Activated CD4-positive, alpha-beta T cell treated with anti-CD3 and anti-CD28 coated beads, Interleukin-2, Interleukin-6, amounts not matched to agents 100 ng/mL and 50 ng/mL, durations not matched to agents 16 hours and 8 hours (primary cell): ENCODE measurements around the gene BMI1.

Experiments
- DNase-seq: peaks from one replicate; pipeline ENCODE4 v3.0.0-alpha.2; 2020

BMI1 gene

DNA sequence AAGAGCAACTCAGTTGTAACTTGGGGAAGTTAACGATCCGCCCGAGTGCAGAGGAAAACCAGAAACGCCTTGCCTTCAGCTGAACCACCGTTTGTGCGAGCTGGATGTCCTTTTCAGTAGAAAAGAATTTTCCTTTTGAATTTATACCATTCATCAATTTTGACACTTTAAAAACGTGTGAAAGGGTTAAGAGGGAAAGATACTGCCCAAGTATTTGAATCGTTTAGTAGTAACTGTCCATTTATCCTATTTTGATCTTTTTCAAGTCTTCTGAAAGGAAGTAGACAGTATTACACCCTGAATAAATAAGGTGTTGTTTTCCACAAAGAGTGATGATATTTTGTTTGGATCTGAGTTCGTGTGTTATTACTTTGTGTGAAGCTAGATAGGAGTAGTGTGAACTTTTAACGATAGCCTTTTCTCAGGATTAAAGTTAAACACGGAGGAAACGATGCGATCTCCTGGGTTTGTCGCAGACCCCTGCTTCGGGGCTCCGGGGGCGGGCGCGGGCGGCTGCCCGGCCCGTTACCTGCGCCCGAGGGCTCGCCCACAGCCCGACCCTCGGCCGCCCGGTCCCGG lies 830 bp upstream of the BMI1 start:
- DNase-seq, result no peak

DNA sequence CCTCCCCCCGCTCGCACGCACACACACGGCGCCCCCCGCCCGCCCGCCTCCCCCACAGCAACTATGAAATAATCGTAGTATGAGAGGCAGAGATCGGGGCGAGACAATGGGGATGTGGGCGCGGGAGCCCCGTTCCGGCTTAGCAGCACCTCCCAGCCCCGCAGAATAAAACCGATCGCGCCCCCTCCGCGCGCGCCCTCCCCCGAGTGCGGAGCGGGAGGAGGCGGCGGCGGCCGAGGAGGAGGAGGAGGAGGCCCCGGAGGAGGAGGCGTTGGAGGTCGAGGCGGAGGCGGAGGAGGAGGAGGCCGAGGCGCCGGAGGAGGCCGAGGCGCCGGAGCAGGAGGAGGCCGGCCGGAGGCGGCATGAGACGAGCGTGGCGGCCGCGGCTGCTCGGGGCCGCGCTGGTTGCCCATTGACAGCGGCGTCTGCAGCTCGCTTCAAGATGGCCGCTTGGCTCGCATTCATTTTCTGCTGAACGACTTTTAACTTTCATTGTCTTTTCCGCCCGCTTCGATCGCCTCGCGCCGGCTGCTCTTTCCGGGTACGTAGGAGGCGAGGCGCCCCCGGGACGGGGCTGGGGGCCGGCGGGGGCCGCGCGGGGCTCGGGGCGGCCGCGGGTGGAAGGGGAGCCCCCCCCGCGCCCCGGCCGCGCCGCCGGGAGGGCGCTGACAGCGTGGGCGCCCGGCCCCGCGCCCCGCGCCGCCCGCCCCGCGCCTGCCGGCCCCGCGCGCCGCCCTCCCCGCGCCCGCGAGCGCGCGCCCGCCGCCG lies 441 bp downstream of the BMI1 start:
- DNase-seq, result peak; percentile 68

DNA sequence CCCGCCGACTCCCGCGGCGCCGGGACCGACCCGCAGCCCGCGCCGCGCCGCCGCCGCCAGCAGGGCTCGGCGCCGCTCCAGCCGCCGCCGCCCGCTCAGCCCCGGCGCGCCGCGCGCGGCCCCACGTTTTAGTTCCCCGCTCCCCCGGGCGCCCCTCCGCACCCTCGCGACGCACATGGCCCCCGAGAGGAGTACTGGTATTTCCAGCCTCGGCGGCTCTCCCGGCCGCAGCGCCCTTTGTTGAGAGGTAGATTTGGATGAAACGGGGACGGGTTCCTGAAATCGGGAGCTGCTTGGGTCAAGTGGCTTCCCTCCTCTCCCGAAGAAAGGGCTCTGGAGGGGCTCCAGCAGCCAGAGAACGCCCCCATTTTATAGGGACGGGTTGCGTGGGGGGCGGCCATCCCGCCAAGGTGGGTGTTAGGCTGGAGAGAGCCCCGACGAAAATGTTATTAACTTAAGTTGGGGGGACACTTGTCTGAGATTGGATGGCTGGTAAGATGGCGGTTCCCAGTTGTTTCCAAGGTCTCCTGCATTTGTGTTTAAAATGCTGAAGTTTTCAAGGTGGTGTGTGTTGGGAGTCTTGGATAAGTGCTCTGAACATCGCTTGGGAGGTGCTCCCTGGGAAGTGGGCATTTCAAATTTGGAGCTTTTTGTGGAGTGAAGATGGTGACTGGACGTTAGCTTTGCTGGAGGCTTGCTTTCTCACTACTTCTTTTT lies 1.2 kb downstream of the BMI1 start:
- DNase-seq, result no peak

DNA sequence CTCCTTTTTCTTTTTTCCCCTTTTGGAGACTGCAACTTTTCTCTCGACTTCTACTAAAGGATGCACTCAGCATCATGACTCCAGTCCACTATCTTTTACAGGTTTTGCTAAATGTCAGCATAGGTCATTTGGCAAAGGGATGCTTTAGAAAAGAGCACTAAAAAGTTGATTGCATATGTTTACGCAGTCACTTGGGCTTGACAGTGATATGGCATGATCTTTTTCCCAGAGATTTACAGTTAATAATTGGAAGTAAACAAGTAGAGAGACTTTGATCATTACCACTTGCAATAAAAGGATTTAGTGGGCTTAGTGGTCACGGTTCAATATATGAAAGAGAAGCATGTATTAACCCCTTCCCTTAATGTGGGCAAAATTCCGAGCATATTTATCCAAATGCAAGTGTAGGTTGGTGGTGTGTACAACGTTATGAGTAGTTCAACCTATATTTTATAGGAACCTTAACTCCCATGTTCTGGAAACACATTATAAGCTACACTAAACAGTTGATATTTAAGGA lies 1.8 kb downstream of the BMI1 start:
- DNase-seq, result no peak

DNA sequence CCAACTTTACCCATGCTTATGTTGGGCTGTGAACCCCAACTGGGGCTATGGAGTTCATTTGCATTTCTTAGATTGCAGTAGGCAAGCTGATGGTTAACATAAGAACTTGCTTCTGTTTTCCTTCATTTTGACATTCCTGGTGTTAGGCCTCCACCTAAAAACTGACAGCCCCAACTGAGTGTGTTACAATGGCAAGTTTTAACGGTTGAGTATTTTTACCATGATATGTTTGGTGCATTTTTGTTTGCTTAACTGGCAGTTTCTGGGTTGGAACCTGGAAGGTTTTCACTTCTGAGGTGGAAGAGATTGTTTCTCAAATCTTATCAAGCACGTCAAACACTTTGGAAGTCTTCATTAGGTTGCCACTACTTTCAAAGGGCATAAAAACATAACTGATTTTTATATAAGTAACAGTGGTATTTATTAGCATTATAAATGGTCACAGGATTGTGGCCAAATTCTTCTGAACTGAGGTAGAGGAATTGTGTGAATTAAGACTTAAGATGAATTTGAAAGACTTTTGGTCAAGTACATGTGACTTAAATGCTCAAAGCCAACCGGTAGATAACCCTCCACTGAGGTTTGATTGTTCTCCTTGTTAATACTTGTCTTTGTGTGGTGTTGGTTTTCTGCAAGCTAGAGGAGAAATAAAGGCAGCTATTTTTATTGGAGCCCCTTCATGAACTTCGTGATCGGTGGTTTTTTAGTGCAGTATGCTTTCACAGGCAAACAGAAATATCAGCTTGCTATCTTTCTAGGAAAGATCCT lies 2.8 kb downstream of the BMI1 start:
- no peak for DNase-seq

DNA sequence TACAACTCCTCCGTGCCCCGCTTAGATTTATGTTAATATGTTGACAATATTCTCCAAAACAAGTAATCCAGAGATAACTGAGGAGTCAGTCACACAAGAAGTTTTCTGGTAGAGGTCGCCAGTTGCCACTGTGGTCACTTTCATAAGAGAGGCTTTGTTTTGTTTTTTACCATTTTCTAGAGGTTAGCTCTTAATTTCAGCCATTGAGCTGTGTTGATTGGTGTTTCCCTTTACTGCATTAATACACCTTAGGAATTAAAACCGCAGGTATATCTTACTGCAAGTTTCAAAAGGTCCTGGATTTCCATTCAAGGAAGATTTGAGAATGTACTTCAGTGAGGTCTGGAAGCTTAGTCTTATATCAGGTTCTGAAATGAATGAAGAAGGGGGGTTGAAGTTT lies 3.5 kb downstream of the BMI1 start:
- no peak for DNase-seq

DNA sequence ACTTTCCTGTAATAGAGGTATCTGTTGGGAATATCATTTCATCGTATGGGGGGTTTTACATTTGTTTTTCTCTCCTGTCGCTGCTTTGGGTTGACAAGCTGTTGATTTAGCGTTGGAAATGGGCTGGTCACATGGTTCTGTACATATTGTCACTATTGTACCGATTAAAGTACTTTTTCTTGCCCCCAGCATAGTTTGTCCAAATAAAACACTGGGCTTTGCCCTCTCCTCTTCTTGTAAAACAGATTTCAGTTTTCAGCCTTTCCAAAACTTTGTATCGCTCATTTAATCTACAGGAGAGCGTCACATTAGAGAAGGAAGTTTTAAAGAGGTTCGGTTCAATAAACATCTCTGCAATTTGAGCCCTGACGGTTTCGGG lies 4.0 kb downstream of the BMI1 start:
- no peak for DNase-seq

DNA sequence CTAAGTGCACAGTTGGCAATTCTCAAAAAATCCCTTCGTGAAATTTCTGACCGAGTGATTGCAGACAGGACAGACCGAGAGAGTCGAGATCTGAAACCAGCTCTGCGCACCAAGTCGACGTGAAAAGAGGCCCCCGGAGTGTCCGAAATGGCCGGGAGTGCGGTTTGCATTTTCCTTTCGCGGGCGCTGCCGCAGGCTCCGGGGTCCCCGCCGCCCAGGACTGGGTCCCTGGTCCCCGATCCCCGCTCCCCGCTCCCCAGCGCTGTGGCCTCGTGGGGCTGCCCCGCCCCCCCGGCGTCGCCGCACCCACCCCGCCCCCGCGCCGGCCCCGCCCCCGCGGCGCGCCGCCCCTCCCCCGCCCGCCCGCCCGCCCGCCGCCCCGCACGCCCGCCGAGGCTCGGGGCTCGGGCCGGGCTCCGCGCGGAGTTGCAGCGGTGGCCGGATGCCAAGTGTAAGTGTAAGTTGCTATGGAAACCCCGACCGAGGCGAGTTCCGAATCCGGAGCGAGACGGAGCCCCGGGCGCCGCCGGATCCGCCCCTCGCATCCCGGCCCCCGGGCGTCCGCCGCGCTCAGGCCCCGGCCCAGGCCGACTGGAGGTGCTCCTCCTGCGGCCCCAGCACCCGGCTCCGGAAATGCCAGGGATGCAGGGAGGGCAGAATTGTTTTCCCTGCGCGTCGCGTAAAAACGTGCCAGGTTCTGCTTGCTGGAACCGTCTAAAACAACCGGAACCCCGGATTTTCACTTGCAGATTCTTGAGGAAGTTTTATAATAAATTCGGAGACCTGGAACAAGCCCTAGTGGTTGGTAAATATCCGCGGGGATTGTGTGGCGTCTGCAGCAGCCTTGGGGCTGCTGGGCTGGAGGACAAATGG lies 4.6 kb downstream of the BMI1 start:
- peak; percentile 76 for DNase-seq

DNA sequence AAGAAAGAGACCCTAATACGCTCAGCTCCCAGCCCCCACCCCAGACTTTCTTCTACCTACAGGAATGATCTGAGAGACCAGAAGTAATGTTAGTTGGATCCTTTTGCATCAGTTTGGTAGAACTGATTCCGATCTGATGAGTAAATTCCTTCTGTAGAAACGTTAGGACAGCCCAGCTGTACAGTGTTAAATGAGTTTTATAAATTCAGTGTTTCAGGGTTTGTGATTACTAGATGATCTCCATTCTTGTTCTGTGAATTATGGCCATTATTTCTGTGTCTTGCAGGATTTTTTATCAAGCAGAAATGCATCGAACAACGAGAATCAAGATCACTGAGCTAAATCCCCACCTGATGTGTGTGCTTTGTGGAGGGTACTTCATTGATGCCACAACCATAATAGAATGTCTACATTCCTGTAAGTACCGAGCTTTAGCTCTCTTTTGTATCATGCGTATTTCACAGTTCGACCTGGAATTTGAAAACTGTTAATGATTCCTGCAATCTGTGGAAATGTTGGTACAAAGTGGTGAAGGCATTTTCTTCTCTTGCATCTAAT lies 5.3 kb downstream of the BMI1 start:
- DNase-seq, result no peak

DNA sequence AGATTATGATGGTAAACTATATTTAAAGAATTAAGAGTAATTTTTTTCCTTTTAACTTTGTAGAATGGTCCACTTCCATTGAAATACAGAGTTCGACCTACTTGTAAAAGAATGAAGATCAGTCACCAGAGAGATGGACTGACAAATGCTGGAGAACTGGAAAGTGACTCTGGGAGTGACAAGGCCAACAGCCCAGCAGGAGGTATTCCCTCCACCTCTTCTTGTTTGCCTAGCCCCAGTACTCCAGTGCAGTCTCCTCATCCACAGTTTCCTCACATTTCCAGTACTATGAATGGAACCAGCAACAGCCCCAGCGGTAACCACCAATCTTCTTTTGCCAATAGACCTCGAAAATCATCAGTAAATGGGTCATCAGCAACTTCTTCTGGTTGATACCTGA lies 8.3 kb downstream of the BMI1 start:
- no peak for DNase-seq

DNA sequence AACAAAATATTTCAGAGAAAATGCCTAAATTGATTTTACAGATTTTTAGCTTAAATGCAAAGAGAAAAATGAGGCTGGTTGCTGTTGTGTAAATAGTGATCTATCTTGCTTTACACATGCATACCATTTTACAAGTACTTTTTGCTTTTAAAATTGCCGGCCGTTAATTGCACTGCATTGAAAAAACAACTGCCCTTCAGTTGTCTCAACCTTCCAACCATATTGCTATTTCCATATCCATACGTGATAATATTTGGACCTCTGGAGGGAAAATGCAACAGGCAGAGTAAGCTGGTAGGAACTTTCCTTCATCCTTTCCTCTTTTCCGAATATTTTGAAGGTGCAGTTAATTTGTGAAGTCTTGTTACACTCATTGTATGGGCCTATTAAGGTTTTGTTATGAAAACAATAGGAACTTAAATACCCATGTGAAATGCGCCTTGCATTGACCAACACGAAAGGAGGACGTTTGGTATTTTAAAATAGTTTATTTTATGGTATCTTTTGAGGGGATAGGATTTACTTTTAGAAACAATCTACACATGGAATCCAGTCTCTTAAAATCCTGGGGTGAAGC lies 11.3 kb downstream of the BMI1 start:
- DNase-seq, result no peak

DNA sequence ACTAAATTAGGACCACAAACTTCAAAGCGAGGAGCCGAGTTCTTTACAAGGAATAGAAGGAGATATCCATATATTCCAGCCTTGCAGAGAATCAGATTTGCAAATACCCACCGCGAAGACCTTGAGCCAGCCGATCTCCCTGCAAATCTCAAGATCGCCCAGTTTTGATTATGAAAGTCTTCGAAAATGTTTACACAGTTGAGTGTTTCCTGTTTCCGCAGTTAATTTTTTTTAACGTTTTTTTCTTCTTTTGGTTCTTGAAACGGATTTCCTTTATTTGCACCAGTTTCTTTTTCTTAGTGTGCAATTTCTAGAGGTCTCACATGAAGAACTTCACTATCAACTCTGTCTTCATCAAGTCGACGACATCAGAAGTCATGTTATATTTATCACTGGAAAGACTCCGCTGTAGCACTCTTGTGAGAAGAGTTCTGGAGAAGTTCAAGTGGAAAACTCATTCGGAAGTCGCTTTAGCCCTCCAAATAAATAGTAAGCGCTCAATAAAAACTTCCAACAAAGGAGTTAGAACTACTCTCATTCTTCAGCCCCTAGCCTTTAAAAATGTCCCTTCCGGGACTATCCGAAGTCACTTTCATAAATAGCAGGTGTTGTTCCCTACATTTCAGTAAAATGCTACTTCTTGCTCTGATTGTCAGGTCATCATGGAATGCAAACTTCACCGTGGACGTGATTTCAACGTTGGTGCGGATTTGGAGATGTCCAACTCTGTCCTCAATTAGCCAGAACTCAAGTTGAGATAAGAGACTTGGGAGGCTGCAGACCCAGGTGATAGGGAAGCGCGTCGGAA lies 12.5 kb downstream of the BMI1 start:
- peak; percentile 58 for DNase-seq

DNA sequence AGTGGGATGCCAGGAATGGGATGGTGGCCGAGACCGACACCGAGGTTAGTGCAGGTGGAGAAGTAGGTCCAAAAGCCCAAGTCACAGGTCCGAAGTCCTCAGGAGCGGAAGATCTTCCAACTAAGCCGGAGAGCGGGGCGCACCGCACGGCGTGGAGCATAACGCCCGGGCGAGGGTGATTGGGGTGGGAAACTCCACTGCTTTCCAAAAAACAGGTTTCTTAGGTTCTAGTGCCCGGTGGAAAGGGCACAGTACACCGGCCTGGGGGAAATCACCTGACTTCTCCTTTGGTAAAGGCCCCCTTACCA lies 13.0 kb downstream of the BMI1 start:
- DNase-seq, result no peak

DNA sequence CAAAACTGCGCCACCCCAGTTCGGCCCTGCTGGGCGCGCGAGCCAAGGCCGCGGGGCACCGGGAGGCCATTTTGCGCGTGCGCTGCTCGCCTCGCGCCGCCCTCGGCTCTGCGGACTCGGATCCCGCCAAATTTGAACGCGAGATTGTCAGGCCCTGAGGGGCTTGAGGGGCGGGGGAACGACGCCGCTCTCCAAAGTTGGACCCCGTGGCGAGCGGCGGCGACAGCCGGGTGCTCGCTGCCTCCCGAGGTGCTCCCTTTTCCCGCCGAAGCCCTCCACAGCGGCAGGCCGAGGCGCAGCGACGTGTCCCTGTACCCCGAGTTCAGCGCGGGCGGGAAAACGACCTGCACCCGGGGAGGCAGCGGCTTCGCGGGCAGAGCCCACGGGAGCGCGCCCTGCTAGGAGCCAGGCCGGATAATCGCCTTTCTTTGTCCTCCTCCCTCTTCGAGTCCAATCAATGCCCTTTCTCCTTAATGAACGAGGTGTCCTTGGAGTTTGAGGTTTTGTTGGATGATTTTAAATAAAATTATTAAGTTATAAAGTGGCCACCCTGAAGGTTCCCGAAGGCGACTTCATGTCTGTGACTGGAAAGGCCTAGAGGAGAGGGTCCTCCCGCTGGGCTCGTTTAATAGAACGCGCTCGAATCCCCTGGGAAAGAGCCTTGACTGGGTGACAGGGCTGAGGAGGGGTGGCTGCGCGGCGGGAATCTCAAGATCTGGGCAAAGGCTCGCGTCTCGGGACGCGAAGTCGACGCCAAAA lies 13.7 kb downstream of the BMI1 start:
- DNase-seq, result no peak

DNA sequence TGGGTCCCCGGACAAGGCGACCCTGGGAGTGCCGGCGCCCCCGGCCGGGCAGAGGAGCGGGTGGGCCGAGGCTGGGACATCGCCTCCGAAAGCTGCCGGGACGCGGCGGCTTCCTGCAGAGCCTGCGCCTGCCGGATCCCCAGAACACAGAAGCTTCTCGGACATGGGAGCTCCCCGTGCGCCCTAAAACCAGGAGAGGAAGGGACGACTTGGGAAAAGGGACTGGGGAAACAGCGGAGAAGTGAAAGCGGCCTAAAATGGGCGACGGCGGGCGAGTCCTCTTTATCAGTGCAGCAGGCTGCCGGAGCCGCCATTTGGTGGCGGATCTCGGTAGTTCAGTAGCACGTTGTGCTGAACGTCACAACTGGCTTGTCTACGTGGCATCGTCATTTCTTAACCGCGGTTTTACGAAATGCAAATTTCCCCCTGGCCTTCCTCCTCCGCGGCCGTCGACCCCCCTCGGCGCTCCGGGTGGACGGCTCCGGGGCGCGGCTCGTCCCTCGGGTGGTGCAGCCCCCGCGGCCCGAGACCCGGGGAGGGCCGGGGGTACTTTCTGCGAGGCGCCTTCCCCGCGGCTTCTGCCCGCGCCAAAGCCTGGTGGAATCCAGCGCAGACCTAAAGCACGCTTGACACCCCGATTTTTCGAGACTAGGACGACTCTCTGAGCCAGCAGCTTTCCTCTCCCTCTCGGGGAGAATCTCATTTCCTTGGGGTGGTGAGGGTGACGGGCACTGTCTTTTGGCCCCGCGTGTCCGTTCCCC lies 14.5 kb downstream of the BMI1 start:
- peak; percentile 69 for DNase-seq

DNA sequence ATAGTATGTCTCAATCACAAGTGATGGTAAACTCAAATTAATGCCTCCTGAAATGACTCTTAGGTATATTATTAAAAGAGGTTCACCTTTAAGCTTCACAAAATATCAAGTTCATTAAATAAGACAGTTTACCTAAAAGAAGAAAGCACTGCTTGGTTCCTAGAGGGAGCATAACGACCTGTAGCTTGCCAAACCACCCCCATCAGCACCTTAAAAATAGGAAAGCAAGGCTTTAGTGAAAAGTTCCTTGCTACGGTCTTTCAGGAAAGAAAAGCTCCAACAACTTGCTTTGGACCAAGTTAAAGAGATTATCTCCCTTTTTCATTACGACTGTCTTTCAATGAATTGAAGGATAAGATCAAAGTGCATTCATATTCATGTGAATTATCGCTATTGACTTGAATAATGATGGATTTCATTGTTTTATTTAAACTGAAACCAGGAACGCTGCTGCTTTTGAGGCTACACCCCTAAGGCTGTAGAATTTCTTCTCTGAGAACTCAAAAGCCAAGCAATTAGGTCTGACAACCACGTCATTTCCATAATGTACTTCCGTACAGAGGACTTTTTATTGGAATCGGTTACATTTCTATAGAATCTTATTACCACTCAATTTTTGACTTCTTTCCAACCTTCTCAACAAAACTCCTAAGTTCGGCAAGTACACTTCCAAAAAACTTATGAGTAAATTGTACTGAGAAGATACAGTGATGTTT lies 17.4 kb downstream of the BMI1 start:
- no peak for DNase-seq

DNA sequence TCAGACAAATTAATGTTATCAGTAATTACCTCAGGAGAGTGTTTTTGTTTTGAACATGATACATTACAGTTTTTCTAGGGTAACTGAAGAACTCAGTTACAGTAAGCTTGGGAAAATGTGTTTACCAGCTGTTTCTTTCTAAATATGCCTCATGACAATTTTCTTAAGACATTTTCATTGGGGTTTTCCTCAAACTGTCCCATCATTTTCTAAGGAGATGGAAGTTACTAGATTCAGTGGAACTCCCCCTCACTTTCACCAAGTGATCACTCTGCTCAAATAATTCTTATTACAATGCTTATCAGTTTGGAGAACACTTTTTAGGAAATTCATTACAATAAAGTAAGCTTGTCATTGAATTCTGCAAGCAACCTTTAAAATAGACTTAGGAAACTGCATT lies 18.0 kb downstream of the BMI1 start:
- no peak for DNase-seq

DNA sequence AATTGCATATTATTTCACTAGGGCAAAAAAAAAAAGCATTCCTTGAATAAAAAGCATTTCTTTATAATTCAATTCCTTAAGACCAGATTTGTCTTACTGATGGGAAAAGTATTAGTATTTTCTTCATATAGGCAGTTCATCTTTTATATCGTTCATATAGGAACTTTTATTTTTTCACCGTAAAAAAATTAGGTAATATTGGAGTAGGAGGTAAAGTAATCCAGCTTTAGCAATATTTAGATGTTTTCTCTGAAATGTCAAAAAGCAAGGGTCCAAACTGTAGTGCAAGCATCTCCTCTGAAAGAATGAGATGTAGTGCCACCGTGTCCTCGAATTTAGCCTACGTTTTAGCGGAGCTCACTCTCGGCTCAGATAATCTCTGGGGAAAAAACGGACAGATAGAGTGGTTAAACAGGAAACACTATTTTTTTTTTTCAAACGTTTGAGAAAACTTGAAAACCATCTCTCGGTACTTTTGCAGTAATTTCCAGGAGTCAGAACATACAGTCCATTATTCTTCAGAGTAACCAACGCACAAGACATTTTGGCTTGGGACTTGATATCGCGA lies 18.9 kb downstream of the BMI1 start:
- no peak for DNase-seq
